ENCODE results near the gene SDSL. TPM values are rescaled to one million over a fixed set of nuclear protein-coding genes. Genes with fewer than 3 reads are reported as not detected.

Gene SDSL
- total and polyA plus RNA-seq, 4 donors = 3.0 to 25.8 (median 13.0) TPM

DNA sequence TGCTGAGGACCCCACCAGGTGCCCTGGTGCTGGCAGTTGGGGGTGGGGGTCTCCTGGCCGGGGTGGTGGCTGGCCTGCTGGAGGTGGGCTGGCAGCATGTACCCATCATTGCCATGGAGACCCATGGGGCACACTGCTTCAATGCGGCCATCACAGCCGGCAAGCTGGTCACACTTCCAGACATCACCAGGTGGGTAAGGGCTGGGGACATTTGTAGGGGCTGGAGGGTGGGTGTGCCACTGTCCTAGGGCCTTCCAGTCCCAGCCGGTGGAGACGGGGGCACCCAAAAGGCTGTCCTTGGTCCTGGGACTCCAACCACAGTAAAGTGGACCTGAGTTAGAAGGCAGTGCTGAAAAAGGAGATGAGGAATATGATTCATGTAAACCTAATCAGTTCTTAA lies 13.2 kb downstream of the SDSL start:
- Histone ChIP-seq H3K9ac (ENCODE audit: insufficient read depth in 1 of 2, low read length in 2 of 2) (no peak overlapping the region), H3K4me3 (no peak overlapping the region), H3K27me3 (ENCODE audit: control insufficient read depth in 3 of 3, insufficient read depth in 3 of 3, low read length in 2 of 3) (peaks cover 0 to 7% (median 1%) of the 10 kb centered on the region in 3 donors), H3K36me3 (ENCODE audit: control insufficient read depth in 4 of 4, insufficient read depth in 4 of 4, low read length in 4 of 4) (no peaks in the 10 kb centered on the region), H3K27ac (ENCODE audit: low read depth in 1 of 2, low read length in 1 of 2) (no peak overlapping the region), H3K4me1 (ENCODE audit: control insufficient read depth in 5 of 5, insufficient read depth in 5 of 5, low read length in 5 of 5) (no peaks in the 10 kb centered on the region), H3K9me3 (ENCODE audit: control insufficient read depth in 4 of 4, insufficient read depth in 3 of 4, low read length in 3 of 4) (peaks cover 0 to 2% (median 0%) of the 10 kb centered on the region in 4 donors)
- ATAC-seq (ENCODE audit: insufficient read depth, low FRiP score) (no peak), DNase-seq (no peak)
- TF ChIP-seq, protein P1, sequence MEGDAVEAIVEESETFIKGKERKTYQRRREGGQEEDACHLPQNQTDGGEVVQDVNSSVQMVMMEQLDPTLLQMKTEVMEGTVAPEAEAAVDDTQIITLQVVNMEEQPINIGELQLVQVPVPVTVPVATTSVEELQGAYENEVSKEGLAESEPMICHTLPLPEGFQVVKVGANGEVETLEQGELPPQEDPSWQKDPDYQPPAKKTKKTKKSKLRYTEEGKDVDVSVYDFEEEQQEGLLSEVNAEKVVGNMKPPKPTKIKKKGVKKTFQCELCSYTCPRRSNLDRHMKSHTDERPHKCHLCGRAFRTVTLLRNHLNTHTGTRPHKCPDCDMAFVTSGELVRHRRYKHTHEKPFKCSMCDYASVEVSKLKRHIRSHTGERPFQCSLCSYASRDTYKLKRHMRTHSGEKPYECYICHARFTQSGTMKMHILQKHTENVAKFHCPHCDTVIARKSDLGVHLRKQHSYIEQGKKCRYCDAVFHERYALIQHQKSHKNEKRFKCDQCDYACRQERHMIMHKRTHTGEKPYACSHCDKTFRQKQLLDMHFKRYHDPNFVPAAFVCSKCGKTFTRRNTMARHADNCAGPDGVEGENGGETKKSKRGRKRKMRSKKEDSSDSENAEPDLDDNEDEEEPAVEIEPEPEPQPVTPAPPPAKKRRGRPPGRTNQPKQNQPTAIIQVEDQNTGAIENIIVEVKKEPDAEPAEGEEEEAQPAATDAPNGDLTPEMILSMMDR (IDR thresholded peaks at IDR 0.05; ENCODE audit: control extremely low read depth, extremely low read depth) = no peak
- WGBS, 2 donors = 84 to 87% methylated on average over 5 of the region's 5 CpGs

DNA sequence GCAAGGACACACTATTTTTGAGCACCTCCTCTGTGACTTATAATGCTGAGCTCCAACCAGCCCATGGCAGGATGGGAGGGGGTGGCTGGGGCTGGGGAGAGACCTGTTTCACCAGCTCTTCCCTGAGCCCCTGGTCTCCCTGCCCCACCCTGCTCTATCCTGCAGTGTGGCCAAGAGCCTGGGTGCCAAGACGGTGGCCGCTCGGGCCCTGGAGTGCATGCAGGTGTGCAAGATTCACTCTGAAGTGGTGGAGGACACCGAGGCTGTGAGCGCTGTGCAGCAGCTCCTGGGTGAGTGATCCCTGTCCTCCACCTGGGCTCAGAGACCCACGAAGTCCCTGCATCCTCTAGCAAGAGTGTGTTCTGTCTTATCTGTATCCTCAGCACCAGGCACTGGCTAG lies 14.4 kb downstream of the SDSL start:
- Histone ChIP-seq H3K36me3 (ENCODE audit: control insufficient read depth in 4 of 4, insufficient read depth in 4 of 4, low read length in 4 of 4) (no peaks in the 10 kb centered on the region), H3K27me3 (ENCODE audit: control insufficient read depth in 3 of 3, insufficient read depth in 3 of 3, low read length in 2 of 3) (peaks cover 0 to 9% (median 8%) of the 10 kb centered on the region in 3 donors), H3K4me1 (ENCODE audit: control insufficient read depth in 5 of 5, insufficient read depth in 5 of 5, low read length in 5 of 5) (no peaks in the 10 kb centered on the region), H3K4me3 (no peak overlapping the region), H3K9me3 (ENCODE audit: control insufficient read depth in 4 of 4, insufficient read depth in 3 of 4, low read length in 3 of 4) (no peaks in the 10 kb centered on the region), H3K27ac (ENCODE audit: low read depth in 1 of 2, low read length in 1 of 2) (no peak overlapping the region), H3K9ac (ENCODE audit: insufficient read depth in 1 of 2, low read length in 2 of 2) (no peak overlapping the region)
- ATAC-seq (ENCODE audit: insufficient read depth, low FRiP score) (no peak), DNase-seq (no peak)
- 80 to 87% methylated on average over 6 of the region's 6 CpGs for WGBS, 2 donors
- TF ChIP-seq, protein P1 (IDR thresholded peaks at IDR 0.05; ENCODE audit: control extremely low read depth, extremely low read depth) = no peak

DNA sequence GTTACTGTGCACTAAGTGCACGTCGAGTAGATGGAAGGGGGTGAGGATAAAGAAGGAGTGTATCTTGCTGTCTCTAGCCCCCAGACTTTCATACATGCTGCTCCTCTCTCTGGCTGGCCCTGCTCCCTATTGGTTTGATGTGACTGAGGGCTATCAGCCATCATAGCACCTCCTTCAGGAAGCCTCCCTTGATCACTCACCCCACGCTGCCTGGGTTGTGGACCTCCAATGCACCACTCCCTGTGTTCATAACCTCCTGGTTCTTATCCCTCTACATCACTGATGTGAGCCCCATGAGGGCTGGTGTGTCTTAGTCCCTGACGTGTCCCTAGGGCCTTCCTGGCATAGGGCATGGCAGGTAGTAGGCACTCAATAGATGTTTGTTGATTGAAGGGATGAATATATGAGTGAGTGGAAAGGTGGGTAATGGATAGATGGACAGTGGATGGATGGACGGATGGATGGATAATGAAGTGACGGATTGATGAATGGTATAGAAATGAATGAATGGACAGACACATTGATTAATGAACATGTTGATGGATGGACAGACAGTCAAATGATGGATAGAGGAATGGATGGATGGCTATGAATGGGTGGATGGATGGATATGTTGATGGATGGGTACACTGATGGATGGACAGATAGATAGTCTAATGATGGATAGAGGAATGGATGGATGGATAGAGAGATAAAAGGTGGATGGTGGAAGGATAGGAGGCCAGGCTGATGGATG lies 15.0 kb downstream of the SDSL start:
- H3K9ac ChIP-seq (ENCODE audit: insufficient read depth in 1 of 2, low read length in 2 of 2) = no peak overlapping the region
- H3K4me3 ChIP-seq = no peak overlapping the region
- H3K4me1 ChIP-seq (ENCODE audit: control insufficient read depth in 5 of 5, insufficient read depth in 5 of 5, low read length in 5 of 5) = no peaks in the 10 kb centered on the region
- ATAC-seq (ENCODE audit: insufficient read depth, low FRiP score) (no peak), DNase-seq (no peak)
- H3K27ac ChIP-seq (ENCODE audit: low read depth in 1 of 2, low read length in 1 of 2) = no peak overlapping the region
- TF ChIP-seq, protein P1 (IDR thresholded peaks at IDR 0.05; ENCODE audit: control extremely low read depth, extremely low read depth) = no peak
- H3K27me3 ChIP-seq (ENCODE audit: control insufficient read depth in 3 of 3, insufficient read depth in 3 of 3, low read length in 2 of 3) = peaks cover 0 to 9% (median 8%) of the 10 kb centered on the region in 3 donors
- WGBS, 2 donors = 78 to 83% methylated on average over 6 of the region's 6 CpGs
- H3K9me3 ChIP-seq (ENCODE audit: control insufficient read depth in 4 of 4, insufficient read depth in 3 of 4, low read length in 3 of 4) = no peaks in the 10 kb centered on the region
- no peaks in the 10 kb centered on the region for H3K36me3 ChIP-seq (ENCODE audit: control insufficient read depth in 4 of 4, insufficient read depth in 4 of 4, low read length in 4 of 4)
